ENCODE measurements around the gene RGS7.

DNA sequence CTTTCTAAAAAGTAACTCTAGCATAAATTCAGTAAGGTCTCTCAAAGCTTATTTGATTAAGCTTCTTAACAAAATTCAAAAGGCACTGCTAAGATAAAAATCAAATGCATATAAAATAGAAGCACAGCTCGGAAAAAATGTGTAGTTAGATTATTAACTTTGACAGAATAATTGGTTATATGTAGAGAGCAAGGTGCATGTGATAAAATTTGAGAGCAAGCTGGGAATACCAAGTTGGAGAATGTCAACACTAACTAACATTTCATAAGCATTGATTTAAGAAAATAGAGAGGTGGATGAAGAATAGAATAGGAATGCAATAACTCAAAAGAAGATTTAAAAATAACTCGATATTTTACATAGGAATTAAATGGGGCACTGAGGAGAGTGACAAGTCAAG is 540.5 kb downstream of the RGS7 start:
- TF ChIP-seq, protein P1, sequence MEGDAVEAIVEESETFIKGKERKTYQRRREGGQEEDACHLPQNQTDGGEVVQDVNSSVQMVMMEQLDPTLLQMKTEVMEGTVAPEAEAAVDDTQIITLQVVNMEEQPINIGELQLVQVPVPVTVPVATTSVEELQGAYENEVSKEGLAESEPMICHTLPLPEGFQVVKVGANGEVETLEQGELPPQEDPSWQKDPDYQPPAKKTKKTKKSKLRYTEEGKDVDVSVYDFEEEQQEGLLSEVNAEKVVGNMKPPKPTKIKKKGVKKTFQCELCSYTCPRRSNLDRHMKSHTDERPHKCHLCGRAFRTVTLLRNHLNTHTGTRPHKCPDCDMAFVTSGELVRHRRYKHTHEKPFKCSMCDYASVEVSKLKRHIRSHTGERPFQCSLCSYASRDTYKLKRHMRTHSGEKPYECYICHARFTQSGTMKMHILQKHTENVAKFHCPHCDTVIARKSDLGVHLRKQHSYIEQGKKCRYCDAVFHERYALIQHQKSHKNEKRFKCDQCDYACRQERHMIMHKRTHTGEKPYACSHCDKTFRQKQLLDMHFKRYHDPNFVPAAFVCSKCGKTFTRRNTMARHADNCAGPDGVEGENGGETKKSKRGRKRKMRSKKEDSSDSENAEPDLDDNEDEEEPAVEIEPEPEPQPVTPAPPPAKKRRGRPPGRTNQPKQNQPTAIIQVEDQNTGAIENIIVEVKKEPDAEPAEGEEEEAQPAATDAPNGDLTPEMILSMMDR (IDR thresholded peaks at IDR 0.05): no peak
- TF ChIP-seq POLR2AphosphoS5 (IDR thresholded peaks at IDR 0.05; ENCODE audit: low read depth, low read length) (no peak), TCF7L2 (IDR thresholded peaks at IDR 0.05; ENCODE audit: low read depth, low read length) (no peak)
- TF ChIP-seq, protein P2, sequence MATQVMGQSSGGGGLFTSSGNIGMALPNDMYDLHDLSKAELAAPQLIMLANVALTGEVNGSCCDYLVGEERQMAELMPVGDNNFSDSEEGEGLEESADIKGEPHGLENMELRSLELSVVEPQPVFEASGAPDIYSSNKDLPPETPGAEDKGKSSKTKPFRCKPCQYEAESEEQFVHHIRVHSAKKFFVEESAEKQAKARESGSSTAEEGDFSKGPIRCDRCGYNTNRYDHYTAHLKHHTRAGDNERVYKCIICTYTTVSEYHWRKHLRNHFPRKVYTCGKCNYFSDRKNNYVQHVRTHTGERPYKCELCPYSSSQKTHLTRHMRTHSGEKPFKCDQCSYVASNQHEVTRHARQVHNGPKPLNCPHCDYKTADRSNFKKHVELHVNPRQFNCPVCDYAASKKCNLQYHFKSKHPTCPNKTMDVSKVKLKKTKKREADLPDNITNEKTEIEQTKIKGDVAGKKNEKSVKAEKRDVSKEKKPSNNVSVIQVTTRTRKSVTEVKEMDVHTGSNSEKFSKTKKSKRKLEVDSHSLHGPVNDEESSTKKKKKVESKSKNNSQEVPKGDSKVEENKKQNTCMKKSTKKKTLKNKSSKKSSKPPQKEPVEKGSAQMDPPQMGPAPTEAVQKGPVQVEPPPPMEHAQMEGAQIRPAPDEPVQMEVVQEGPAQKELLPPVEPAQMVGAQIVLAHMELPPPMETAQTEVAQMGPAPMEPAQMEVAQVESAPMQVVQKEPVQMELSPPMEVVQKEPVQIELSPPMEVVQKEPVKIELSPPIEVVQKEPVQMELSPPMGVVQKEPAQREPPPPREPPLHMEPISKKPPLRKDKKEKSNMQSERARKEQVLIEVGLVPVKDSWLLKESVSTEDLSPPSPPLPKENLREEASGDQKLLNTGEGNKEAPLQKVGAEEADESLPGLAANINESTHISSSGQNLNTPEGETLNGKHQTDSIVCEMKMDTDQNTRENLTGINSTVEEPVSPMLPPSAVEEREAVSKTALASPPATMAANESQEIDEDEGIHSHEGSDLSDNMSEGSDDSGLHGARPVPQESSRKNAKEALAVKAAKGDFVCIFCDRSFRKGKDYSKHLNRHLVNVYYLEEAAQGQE (IDR thresholded peaks at IDR 0.05; ENCODE audit: insufficient read depth in 1 of 2, low read depth in 2 of 2, low read length in 1 of 2): no peak
